Vagina (tissue), 2 donors: ENCODE data around the gene DKC1.

Source experiments
- CTCF ChIP-seq, 3 experiments: fragments of 450-650 bp in 2 of 3; fragments of 200-600 bp in 1 of 3; sonication (generic) in 1 of 3; IDR thresholded peaks; one replicate each; pipeline ENCODE4 v1.5.1; 2017 to 2019; ENCODE audit warnings: antibody characterized with exemption in 3 of 3, mild to moderate bottlenecking in 2 of 3, moderate library complexity in 2 of 3
- POLR2A ChIP-seq, 2 donors: fragments of 450-650 bp; IDR thresholded peaks; one replicate each; pipeline ENCODE4 v1.6.1; 2017; ENCODE audit warnings: antibody characterized with exemption in 2 of 2, mild to moderate bottlenecking in 2 of 2, moderate library complexity in 2 of 2

- TF ChIP-seq POLR2A (IDR thresholded peaks at IDR 0.05) (no peak), CTCF (IDR thresholded peaks at IDR 0.05) (no peak)
These were observed 62.0 kb downstream of the DKC1 start for GRCh38 chrX:154824638-154825037.
